GM12864 (cell line): ENCODE measurements around the gene SLC15A1.

Experiments
- DNase-seq: peaks from one replicate; pipeline ENCODE4 v3.0.0-alpha.2; 2011; ENCODE audit warnings: low read depth
- H3K4me3 ChIP-seq: 2 replicates; pipeline ENCODE4 v1.5.1; 2011; ENCODE audit warnings: mild to moderate bottlenecking, low read depth, low read length, control low read depth
- TF ChIP-seq, protein P1 (sequence below): IDR thresholded peaks from 2 replicates; pipeline ENCODE4 v1.5.1; 2011; ENCODE audit warnings: low read depth, mild to moderate bottlenecking, moderate library complexity, low read length, control low read depth, inconsistent platforms; ENCODE audit errors: missing control alignments

The SLC15A1 gene, protein sequence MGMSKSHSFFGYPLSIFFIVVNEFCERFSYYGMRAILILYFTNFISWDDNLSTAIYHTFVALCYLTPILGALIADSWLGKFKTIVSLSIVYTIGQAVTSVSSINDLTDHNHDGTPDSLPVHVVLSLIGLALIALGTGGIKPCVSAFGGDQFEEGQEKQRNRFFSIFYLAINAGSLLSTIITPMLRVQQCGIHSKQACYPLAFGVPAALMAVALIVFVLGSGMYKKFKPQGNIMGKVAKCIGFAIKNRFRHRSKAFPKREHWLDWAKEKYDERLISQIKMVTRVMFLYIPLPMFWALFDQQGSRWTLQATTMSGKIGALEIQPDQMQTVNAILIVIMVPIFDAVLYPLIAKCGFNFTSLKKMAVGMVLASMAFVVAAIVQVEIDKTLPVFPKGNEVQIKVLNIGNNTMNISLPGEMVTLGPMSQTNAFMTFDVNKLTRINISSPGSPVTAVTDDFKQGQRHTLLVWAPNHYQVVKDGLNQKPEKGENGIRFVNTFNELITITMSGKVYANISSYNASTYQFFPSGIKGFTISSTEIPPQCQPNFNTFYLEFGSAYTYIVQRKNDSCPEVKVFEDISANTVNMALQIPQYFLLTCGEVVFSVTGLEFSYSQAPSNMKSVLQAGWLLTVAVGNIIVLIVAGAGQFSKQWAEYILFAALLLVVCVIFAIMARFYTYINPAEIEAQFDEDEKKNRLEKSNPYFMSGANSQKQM

DNA sequence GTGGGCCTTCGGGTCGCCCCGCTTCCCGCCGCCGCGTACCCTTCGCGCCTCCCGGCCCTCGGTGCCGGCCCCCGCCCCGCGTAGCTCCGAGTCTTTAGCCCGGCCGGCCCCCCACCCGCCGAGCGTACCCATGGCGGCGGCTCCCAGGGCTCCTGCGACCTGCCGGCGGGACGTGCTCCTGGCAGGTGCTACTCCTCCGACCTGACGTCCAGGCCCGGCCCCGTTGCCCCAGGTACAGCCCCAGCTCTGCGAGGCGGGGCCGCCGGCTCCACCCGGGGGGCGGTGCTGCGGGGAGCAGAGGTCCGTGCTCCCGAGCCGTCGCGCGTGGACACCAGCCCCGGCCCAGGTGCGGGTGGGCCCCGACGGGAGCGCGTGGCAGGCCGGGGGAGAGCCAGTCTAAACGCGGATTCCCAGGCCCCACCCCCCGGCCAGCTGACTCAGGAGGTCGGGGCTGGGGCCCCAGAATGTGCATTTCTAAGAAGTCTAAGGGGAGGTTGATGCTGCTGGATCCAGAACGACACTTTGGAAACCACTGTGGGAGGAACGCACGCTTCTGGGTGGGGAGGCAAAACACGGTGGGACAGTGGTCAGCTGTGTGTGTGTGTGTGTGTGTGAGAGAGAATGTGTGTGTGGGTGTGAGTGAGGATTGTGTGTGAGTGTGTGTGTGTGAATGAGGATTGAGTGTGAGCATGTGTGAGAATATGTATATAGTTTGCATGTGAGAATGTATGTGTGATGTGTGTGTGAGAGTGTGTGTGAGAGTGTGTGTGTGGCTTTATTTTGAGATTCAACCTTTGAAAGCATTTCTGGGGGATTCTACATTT lies at the start of gene SLC15A1:
Gene SLC15A1, minus strand, starts transcription at position 206 of the 824 bp plus-strand sequence. Its CDS starts 74 bp downstream, at position 132.
- DNase-seq, result no peak
- H3K4me3 ChIP-seq, result no peak within 1 kb of the TSS
- TF ChIP-seq, protein P1, sequence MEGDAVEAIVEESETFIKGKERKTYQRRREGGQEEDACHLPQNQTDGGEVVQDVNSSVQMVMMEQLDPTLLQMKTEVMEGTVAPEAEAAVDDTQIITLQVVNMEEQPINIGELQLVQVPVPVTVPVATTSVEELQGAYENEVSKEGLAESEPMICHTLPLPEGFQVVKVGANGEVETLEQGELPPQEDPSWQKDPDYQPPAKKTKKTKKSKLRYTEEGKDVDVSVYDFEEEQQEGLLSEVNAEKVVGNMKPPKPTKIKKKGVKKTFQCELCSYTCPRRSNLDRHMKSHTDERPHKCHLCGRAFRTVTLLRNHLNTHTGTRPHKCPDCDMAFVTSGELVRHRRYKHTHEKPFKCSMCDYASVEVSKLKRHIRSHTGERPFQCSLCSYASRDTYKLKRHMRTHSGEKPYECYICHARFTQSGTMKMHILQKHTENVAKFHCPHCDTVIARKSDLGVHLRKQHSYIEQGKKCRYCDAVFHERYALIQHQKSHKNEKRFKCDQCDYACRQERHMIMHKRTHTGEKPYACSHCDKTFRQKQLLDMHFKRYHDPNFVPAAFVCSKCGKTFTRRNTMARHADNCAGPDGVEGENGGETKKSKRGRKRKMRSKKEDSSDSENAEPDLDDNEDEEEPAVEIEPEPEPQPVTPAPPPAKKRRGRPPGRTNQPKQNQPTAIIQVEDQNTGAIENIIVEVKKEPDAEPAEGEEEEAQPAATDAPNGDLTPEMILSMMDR, result no peak

DNA sequence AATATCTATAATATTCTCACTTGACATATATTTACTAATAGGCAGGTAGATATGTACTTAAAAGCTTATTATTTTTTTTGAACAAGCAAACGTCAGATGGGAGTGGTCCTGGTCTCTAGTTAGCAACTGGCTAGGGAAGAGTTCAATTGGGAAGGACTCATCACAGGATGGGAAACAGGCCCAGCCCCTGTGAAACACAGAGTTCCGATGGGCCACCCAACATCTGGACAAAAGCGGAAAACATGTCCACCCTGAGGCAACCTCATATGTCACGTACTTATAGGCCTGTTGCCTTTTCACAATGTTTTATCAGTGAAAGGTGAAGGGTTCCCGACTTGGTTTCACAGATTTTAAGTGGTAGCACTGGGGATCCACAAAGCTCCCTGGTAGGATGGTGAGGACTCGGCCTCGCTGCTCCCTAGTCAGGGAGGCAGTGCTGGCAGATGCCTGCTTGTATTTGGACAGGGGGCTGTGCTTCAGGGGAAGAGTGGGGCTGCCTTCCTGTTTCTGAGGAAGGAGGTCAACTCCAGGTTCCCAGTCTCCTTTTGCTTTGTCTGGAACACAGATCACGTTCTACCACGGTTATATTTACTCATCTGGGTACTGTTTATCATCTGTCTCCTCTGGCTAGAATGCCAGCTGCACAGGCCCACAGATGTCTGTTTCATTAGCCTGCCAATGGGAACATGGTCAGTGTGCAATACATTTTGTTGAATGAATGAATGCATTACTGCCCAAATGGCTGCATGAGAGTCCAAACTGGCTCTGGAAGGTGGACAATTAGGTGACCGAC lies 49.4 kb upstream of the SLC15A1 start:
- TF ChIP-seq, protein P1, result no peak
- DNase-seq, result no peak
- H3K4me3 ChIP-seq, result no peak overlapping the region

DNA sequence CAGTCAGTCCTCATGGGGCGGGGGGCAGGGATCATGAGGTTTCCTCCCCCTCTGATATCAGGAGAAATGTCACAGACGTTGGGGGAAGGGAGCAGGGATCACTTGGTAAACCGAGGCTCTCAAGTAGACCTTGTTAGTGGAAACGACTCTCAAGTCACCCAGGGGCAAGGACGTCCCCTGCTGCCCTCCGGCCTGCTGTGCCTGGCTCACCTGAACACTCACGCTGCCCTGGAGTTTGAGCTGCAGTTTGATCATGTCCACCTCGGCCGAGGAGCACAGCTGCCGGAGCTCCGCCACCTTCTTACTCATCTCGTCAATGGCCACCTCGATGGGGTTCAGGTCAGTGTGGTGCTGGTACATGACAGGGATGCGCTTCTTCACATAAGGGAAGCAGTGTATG lies 47.6 kb upstream of the SLC15A1 start:
- no peak overlapping the region for H3K4me3 ChIP-seq
- TF ChIP-seq, protein P1, result no peak
- no peak for DNase-seq

DNA sequence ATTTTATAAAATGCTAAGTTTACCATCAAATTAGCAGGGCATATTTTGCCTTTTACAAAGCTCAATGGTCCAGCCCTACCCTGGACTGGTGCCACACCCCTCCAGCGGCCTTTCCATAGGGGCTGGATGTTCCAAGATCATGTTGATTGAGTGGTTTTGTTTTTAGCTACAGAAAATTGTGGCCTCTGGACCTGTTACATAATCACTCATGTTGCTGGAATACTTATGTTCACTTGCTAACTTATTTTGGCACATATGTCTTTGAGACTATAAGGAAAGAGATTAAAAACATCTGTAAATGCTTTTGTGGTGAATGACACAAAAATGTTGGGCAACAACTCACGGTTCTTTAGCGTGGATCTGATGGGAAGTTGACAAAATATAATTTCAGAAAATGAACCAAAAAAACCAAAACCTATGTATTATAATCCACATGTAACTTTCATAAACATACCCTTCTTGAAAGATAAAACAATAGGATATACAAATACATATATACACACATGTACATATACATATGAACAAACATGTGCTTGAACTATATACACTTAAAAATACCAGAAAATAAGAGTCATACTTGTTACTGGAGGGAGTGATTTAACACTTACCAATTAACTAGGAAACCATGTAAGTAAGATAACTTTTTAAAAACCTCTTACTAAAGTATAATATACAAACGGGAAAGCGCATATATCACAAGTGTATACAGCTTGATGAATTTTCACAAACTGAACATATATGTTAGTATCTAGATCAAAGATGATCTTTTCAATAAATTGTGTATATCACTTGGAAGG lies 46.6 kb upstream of the SLC15A1 start:
- TF ChIP-seq, protein P1, result no peak
- H3K4me3 ChIP-seq, result no peak overlapping the region
- DNase-seq, result no peak

DNA sequence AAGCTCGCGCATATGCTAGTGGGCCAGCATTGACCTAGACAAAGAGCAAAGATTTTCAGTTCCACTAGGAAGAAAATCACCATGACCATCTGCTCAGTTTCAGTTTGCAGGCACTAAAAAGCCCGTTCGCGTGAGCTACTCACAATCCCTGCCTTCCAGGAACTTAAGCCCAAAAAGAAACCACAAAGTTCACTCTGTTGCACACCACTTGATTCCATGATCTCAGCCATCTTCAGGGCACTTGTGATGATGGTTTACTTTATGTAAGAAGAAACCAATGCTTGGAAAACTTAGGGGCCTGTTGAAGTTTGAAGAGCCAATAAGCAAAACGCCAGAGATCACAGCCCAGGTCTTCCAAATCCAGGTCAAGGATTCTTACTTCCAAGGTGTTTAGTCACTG lies 45.0 kb upstream of the SLC15A1 start:
- TF ChIP-seq, protein P1, result no peak
- no peak overlapping the region for H3K4me3 ChIP-seq

More for the DNA sequence above, 45.0 kb upstream of the SLC15A1 start:
- DNase-seq, result no peak
